ENCODE measurements around the gene SEMA4D.

Gene SEMA4D

DNA sequence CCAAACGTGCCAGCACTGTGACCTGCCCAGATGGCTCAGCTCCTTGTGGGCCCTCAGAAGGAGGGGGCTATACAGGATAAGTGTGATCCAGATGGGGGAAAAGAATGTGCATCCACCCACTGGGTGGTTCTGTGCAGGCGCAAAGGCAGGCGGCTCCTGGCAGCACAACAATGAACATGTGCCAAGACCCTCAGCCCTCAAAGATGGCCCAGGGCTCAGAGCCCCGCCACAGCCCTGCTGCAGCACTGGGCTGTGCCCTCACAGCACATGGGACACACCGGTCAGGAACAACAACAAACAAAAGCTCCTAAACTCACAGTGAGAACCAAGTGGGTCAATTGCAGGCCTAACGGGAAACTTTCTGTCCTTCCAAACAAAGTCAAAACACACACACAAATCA is 4.7 kb downstream of the SEMA4D start:
- no peaks in the 10 kb centered on the region for H3K9me3 Mint-ChIP-seq
- H3K4me1 Mint-ChIP-seq: peaks cover 57% of the 10 kb centered on the region
- H3K36me3 Mint-ChIP-seq (ENCODE audit: low read depth): peaks cover 11% of the 10 kb centered on the region
- H3K27me3 Mint-ChIP-seq (ENCODE audit: low read depth, poor library complexity): peaks cover 3% of the 10 kb centered on the region
- DNase-seq: no peak
- H3K4me3 Mint-ChIP-seq: no peak overlapping the region
- TF ChIP-seq, protein P1, sequence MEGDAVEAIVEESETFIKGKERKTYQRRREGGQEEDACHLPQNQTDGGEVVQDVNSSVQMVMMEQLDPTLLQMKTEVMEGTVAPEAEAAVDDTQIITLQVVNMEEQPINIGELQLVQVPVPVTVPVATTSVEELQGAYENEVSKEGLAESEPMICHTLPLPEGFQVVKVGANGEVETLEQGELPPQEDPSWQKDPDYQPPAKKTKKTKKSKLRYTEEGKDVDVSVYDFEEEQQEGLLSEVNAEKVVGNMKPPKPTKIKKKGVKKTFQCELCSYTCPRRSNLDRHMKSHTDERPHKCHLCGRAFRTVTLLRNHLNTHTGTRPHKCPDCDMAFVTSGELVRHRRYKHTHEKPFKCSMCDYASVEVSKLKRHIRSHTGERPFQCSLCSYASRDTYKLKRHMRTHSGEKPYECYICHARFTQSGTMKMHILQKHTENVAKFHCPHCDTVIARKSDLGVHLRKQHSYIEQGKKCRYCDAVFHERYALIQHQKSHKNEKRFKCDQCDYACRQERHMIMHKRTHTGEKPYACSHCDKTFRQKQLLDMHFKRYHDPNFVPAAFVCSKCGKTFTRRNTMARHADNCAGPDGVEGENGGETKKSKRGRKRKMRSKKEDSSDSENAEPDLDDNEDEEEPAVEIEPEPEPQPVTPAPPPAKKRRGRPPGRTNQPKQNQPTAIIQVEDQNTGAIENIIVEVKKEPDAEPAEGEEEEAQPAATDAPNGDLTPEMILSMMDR (IDR thresholded peaks at IDR 0.05): no peak
- no peak overlapping the region for H3K27ac Mint-ChIP-seq

DNA sequence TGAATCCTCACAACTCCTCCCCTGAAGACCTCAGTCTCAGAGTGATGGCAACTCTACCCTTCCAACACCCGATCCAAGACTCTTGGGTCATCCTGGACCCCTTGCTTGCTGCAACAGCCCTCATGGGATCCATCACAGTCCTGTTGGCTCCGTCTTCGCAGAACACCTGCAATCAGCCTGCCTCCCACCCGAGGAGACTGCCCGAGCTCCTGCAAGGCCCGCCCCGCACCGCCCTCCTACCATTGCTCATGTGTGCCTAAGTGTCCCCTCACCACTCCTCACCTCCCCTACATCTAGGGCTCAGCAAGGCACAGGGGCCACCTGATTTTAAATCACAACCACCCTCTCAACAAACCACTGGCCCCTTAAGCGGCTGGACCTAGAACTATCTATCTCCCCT is 5.3 kb downstream of the SEMA4D start:
- H3K27me3 Mint-ChIP-seq (ENCODE audit: low read depth, poor library complexity): peaks cover 3% of the 10 kb centered on the region
- H3K36me3 Mint-ChIP-seq (ENCODE audit: low read depth): peaks cover 16% of the 10 kb centered on the region
- no peak overlapping the region for H3K4me3 Mint-ChIP-seq
- TF ChIP-seq, protein P1 (IDR thresholded peaks at IDR 0.05): no peak
- peaks cover 59% of the 10 kb centered on the region for H3K4me1 Mint-ChIP-seq
- DNase-seq: no peak
- peak overlapping the region; percentile 23 for H3K27ac Mint-ChIP-seq
- no peaks in the 10 kb centered on the region for H3K9me3 Mint-ChIP-seq

DNA sequence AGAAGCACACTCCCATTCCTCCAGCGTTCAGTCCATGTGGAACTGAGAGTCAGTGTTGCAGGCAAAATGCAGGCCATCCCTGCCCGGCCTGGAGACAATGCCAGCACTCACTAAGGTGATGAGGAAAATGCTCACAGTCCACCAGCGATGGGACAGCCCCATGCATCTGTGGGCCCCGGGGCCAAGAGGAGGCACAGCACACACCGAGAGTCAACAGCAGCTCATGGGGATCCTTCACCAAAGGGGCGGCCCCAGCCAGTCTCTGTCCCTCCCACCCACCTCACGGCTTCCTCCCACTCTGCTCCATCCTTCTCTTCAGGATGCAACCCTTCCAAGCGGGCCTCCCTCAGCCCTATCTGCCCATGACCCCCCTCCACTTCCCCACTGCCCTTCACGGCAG is 6.2 kb downstream of the SEMA4D start:
- Mint-ChIP-seq H3K9me3 (no peaks in the 10 kb centered on the region), H3K36me3 (ENCODE audit: low read depth) (peaks cover 16% of the 10 kb centered on the region), H3K27ac (no peak overlapping the region), H3K27me3 (ENCODE audit: low read depth, poor library complexity) (peaks cover 3% of the 10 kb centered on the region), H3K4me3 (no peak overlapping the region), H3K4me1 (peaks cover 54% of the 10 kb centered on the region)
- TF ChIP-seq, protein P1 (IDR thresholded peaks at IDR 0.05): no peak
- no peak for DNase-seq

DNA sequence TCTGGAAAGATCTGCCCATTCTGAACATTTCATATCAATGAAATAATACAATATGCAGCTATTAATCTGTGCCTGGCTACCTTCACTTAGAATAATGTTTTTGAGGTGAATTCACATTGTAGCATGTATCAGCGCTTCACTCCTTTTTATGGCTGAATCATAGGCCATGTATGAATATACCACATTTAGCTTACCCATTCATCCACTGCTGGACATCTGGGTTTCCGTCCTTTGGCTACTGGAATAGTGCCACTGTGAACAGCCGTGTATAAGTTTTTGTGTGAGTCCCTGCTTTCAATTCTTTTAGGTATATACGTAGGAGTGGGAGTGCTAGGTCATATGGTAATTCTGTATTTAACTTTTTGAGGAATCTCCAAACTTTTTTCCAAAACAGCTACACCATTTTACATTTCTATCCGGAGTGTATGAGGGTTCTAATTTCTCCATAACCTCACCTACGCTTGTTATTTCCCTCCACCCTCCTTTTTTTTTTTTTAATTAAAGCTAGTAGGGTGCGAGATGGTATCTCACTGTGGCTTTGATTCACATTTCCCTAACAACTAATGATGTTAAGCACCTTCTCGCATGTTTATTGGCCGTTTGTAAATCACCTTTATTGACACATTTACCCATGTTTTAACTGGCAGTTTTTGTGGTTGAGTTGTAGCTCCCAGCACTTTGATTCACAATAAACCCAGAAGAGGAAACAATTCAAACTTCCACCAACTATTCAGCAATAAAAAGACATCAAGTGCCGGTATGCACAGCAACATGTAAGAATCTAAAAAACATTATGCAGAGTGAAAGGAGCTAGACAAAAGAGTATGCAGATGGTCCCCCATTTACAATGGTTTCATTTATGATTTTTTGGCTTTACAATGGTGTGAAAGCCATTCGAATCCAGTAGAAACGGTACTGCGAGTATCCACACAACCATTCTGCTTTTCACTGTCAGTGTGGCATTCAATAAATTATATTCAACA is 8.1 kb downstream of the SEMA4D start:
- H3K27ac Mint-ChIP-seq: no peak overlapping the region

DNA sequence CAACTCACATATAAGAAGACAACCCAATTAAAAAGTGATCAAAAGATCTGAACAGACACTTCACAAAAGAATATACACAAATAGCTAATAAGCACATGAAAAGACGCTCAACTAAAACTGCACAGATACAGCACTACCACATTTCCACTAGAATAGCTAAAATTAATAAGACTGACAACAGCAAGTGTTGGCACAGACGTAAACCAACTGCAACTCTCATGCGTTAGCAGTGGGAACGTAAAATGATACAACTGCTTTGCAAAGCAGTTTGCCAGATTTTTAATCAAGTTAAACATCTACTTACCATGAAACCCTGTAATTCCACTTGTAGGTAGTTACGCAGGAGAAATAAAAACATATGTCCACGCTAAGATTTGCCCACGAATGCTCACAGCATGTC is 9.0 kb downstream of the SEMA4D start:
- no peak for DNase-seq
- no peak overlapping the region for H3K27ac Mint-ChIP-seq
- peaks cover 39% of the 10 kb centered on the region for H3K4me1 Mint-ChIP-seq
- TF ChIP-seq, protein P1 (IDR thresholded peaks at IDR 0.05): no peak
- H3K36me3 Mint-ChIP-seq (ENCODE audit: low read depth): peaks cover 27% of the 10 kb centered on the region
- H3K9me3 Mint-ChIP-seq: no peaks in the 10 kb centered on the region
- H3K4me3 Mint-ChIP-seq: no peak overlapping the region
- no peaks in the 10 kb centered on the region for H3K27me3 Mint-ChIP-seq (ENCODE audit: low read depth, poor library complexity)

More for the DNA sequence above, 8.1 kb downstream of the SEMA4D start:
- TF ChIP-seq, protein P1 (IDR thresholded peaks at IDR 0.05): no peak
- Mint-ChIP-seq H3K9me3 (no peaks in the 10 kb centered on the region), H3K36me3 (ENCODE audit: low read depth) (peaks cover 22% of the 10 kb centered on the region), H3K27me3 (ENCODE audit: low read depth, poor library complexity) (no peaks in the 10 kb centered on the region), H3K4me3 (no peak overlapping the region), H3K4me1 (peaks cover 39% of the 10 kb centered on the region)
- no peak for DNase-seq

Measured in nephron progenitor cell (in vitro differentiated cells).